Stimulated activated naive CD4-positive, alpha-beta T cell (primary cell): ENCODE data around the gene LRIG3.

Experiments used
- DNase-seq, 6 experiments: peaks; one replicate each; lab custom pipeline; 2025; lab: John Stamatoyannopoulos, UW

LRIG3 gene

DNA sequence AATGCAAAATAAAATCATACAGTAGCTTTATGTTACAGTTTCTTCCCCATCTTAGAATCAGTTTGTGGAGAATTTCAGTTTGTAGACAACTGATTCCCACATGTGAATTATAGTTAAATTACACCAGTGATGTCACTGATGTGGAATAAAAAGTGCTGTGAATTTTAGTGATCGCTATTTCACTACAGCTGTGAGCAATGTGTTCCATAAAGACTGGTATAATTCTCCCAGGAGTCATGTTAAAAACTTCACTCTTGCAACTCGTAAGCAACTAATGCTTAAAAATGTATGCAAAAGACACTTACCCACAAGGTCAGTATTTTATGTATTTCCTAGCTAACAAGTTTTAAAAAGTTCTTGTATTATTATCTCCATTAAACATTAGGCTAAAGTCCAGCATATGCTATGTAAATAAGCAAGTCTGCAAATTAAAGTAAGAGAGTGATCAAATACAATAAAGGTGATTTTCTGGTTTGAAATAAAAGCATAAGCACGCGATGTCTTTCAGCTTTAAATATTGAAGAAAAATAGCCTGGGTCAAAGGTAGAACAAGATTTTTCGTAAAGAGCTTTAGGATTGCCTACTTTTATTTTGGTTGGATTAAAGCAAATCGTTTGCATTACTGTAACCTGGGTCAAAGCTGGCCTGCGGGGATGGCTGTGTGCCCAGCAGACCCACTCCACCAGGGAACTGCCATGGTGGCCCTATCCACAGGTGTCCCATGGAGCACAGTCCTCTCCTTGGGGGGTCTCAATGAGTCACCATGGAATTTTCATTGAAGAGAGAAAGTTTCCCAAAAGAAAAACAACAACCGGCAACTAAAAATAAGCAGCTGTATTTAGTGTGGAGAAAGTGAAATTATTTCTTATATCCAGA is 12.7 kb upstream of the LRIG3 start:
- no peak for DNase-seq

DNA sequence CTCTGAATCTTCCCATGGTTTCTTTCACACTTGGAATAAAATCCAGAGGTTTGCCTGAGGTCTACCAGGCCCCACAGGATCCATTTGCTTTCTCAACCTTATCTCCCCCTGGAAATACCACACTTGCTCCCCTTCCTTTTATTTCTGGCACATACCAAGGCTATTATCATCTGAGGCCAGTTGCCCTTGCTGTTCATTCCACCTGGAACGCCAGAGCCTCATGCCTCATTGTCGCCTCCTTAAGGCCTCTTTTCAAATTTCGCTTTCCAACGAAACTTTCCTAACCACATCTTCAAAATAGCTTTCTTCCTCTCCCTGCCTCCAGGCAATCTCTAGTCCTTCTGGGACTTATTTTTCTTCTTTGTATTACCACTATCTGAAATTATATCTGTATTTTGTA is 11.2 kb upstream of the LRIG3 start:
- no peak for DNase-seq

DNA sequence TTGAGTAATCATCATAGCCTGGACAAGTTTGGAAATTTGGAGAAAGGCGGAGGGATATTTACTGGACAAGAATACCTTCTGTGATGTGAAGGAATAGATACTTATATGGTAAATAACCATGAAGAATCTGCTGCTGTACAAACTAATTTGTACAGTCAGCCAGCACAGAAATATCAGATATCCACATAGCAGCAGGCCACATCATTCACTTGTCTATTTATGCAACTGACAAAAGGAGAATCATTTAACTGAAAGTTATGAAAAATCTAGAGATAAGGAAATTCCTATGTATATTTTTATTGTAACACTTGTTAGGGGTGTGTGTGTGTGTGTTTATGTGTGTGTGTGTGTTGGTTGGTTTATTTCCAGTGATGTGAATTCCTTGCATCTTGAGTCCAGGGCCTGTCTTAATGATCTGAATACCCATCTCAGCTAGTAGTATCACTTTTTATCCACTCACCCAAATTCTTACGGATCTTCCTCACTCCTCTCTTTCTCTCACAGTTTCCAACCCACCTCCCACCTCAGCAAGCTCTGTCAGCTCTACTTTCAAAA is 10.5 kb upstream of the LRIG3 start:
- DNase-seq: no peak

GRCh38 chr12:58927120-58927519 is 6.8 kb upstream of the LRIG3 start:
- no peak for DNase-seq

- DNase-seq: no peak
Observed at GRCh38 chr12:58926586-58926985, 6.3 kb upstream of the LRIG3 start.

DNA sequence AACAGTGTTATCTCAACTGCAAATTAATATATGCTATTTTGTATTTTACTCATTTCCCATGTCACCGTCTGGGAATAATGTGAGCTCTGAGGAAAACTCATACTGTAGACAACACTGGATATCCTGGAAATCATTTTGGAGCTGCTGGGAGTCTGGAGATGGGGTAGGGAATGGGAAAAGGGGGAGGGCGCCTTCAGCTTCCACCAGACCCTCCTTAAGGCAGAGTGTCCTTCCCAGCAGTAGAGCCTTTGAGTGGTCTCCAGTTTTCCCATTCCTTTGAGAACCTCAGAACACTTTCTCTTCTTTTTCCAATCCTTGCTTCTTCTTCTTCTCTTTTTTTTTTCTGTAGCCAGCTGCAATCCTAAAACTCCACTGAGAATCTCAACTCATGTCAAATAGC is 5.4 kb upstream of the LRIG3 start:
- no peak for DNase-seq

DNA sequence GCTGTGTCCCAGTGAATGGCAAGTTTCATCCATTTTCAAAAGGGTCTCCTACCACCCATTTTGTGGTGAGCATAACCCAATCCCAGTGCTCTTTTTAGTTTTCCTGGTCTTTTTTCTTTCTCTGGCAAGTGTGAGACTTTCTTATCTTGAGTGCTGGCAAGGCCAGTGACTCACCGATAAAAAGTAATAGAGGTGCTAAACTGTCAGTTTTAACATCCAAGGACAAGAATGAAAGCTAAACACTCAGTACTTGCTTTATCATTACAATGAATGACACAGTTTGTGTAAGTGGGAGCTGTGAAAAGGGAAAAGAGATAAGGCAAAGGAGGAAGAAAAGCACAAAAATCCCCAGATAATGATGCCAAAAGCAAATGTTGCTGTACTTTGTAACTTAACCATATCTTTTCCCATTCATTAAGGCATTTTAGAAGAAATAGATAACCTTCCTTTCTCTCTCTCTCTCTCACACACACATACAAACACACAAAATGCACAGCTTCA is 4.9 kb upstream of the LRIG3 start:
- no peak for DNase-seq

- DNase-seq: no peak
Observed at GRCh38 chr12:58924652-58925051, 4.3 kb upstream of the LRIG3 start.

- DNase-seq: no peak
Observed at GRCh38 chr12:58923781-58924180, 3.5 kb upstream of the LRIG3 start.

- no peak for DNase-seq
Observed at GRCh38 chr12:58922849-58923248, 2.5 kb upstream of the LRIG3 start.

DNA sequence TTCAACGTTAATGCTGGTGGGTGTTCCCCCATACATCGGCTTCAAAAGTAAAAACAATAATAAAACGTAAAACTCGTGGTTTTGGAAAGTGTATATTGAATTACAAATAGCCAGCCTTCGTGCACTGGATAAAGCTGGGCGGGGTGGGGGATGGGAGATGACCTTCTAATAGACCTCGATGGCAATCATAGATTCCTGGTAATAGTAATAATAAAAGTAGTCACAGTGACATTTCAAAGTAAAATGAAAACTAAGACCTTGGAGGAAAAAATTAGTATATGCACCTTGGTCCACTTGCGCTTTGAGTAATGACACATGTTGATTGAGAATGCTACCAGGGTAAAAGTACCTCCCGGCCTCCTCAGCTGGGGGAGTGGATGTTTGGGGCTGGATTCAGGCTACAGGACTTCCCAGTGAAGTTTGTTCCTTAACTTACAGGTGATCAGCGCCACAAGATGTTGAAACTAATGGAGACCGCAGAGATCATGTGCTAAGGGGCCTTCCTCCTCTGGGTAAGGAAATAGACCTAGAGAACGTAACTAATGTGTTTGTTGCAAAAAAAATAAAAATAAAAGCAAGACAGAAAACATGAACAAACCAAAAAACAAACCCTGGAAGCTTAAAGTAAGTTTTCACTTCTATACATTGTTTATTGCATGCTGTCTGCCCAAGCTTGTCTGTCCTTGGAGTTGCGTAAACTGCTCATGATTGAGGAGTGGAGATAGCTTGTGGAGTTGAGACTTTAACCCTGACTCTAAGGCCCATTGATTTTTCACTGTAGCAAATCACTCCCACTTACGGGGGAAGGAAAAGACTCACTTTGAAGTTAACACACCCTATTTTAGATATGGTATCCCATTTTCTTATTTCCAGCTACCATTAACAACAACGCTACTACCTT is 907 bp upstream of the LRIG3 start:
- DNase-seq: no peak

DNA sequence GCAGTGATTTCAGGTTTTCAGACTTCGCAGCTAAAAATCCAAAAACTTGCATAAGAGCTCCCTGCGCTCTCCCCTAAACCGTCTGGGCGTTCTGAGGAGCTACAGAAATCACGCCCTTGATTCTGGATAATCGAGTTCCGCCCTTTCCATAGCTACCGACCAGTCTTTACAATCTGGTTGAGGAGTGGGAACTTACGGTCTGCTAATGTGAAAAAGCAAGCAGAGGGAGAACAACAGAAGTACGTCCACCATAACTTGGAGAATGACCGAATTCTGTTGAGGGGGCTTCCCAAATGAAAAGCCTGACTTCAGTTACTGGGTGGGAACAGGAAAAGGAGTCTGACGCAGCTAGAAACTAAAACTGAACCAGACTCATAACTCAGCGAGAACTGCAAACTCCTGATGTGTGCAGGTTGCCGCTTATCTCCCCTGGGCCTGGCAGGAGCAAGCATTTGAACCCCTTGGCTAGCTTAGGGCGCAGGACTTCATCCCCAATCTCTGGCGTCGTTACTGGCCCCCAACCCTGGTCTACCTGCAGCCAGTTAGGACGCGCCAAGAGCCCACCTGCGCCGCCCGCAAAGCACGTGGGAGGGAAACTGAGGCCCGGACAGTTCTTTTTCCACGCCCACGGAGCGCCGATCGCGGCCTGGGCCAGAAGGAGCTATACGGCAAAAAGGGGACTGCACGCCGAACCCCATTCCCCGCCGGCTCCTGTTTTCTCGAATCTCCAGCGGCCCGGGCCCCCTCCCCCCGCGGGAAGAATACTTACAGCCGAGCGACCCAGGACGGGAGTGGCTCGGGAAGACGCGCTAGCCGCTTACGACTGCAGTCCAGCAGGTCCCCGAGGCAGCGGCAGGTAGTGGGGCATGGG is 838 bp downstream of the LRIG3 start:
- DNase-seq: no peak

- DNase-seq: no peak
Observed at GRCh38 chr12:58918469-58918844, 1.8 kb downstream of the LRIG3 start.

- DNase-seq: no peak
Observed at GRCh38 chr12:58917699-58918468, 2.4 kb downstream of the LRIG3 start.

- no peak for DNase-seq
Observed at GRCh38 chr12:58916921-58917511, 3.3 kb downstream of the LRIG3 start.

DNA sequence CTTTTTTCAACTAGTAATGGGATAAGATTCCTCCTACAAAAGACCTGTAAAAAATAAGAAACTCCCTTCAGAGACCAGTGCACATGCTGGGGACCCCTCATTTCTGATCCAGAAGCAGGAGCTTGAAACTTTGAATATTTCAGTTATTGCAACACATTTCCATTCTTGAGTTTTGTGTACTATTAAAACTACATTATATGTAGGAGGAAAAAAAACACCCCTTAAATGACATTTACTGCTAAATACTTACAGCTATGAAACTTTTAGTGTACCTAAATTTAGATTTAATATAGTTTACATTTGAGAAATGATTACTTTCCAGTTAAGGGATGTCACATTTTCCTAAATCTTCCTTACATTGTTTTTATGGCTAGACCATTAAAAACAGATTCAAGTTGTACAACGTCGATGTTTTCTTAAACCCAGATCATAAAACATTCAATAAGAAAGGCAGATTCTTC is 4.1 kb downstream of the LRIG3 start:
- DNase-seq: no peak

GRCh38 chr12:58915634-58916033 is 4.7 kb downstream of the LRIG3 start:
- no peak for DNase-seq

- no peak for DNase-seq
Observed at GRCh38 chr12:58915037-58915436, 5.3 kb downstream of the LRIG3 start.

GRCh38 chr12:58914457-58914856 is 5.8 kb downstream of the LRIG3 start:
- no peak for DNase-seq

- DNase-seq: no peak
Observed at GRCh38 chr12:58907391-58907790, 12.9 kb downstream of the LRIG3 start.
